Measurements from ENCODE around the gene PCDHGC5. TPM values are rescaled to one million over a fixed set of nuclear protein-coding genes. Genes with fewer than 3 reads are reported as not detected.

Gene PCDHGC5
- total RNA-seq, 4 donors from 2014 or later, result 1.1 to 1.7 (median 1.7) TPM

- intact Hi-C loops (cut with DNase I; ENCODE audit: low total_unique reads), result no loop called here
- no peak for DNase-seq (ENCODE audit: low spot score in 2 of 2)
- TF ChIP-seq POLR2A (IDR thresholded peaks at IDR 0.05), result no peak
- TF ChIP-seq CTCF (IDR thresholded peaks at IDR 0.05), result no peak
- H3K4me3 ChIP-seq (ENCODE audit: low read depth, poor library complexity, severe bottlenecking), result no peak overlapping the region
- 67 to 69% methylated on average over 7 of the region's 7 CpGs for WGBS, 2 donors
Measured at GRCh38 chr5:141525653-141526052, 36.8 kb downstream of the PCDHGC5 start.

GRCh38 chr5:141527426-141527825, 38.5 kb downstream of the PCDHGC5 start:
- intact Hi-C loops (cut with DNase I; ENCODE audit: low total_unique reads), result no loop called here
- peak in 1 of 2 donors; percentile 3 for DNase-seq (ENCODE audit: low spot score in 2 of 2)
- TF ChIP-seq POLR2A (IDR thresholded peaks at IDR 0.05), result no peak
- TF ChIP-seq CTCF (IDR thresholded peaks at IDR 0.05), result no peak
- WGBS, 2 donors, result 52 to 65% methylated on average over 1 of the region's 1 CpG
- no peak overlapping the region for H3K4me3 ChIP-seq (ENCODE audit: low read depth, poor library complexity, severe bottlenecking)

GRCh38 chr5:141528291-141528984, 39.6 kb downstream of the PCDHGC5 start:
- DNase-seq (ENCODE audit: low spot score in 2 of 2), result peak in 1 of 2 donors; percentile 40
- intact Hi-C loops (cut with DNase I; ENCODE audit: low total_unique reads), result no loop called here
- no peak overlapping the region for H3K4me3 ChIP-seq (ENCODE audit: low read depth, poor library complexity, severe bottlenecking)
- TF ChIP-seq CTCF (IDR thresholded peaks at IDR 0.05) (no peak), POLR2A (IDR thresholded peaks at IDR 0.05) (no peak)
- 36 to 39% methylated on average over 11 of the region's 11 CpGs for WGBS, 2 donors

- DNase-seq (ENCODE audit: low spot score in 2 of 2), result peak in 1 of 2 donors; percentile 32
- no peak for TF ChIP-seq POLR2A (IDR thresholded peaks at IDR 0.05)
- no peak for TF ChIP-seq CTCF (IDR thresholded peaks at IDR 0.05)
- 36 to 57% methylated on average over 5 of the region's 5 CpGs for WGBS, 2 donors
- no peak overlapping the region for H3K4me3 ChIP-seq (ENCODE audit: low read depth, poor library complexity, severe bottlenecking)
- intact Hi-C loops (cut with DNase I; ENCODE audit: low total_unique reads), result no loop called here
Measured at GRCh38 chr5:141529002-141529401, 40.1 kb downstream of the PCDHGC5 start.

- DNase-seq (ENCODE audit: low spot score in 2 of 2), result peak in 1 of 2 donors; percentile 13
- no peak overlapping the region for H3K4me3 ChIP-seq (ENCODE audit: low read depth, poor library complexity, severe bottlenecking)
- WGBS, 2 donors, result 95 to 96% methylated on average over 7 of the region's 7 CpGs
- TF ChIP-seq CTCF (IDR thresholded peaks at IDR 0.05) (no peak), POLR2A (IDR thresholded peaks at IDR 0.05) (no peak)
- intact Hi-C loops (cut with DNase I; ENCODE audit: low total_unique reads), result no loop called here
Measured at GRCh38 chr5:141529873-141530272, 41.0 kb downstream of the PCDHGC5 start.

GRCh38 chr5:141532726-141533125, 43.8 kb downstream of the PCDHGC5 start:
- WGBS, 2 donors, result 98 to 100% methylated on average over 1 of the region's 1 CpG
- no peak for DNase-seq (ENCODE audit: low spot score in 2 of 2)
- no peak for TF ChIP-seq POLR2A (IDR thresholded peaks at IDR 0.05)
- TF ChIP-seq CTCF (IDR thresholded peaks at IDR 0.05), result no peak
- intact Hi-C loops (cut with DNase I; ENCODE audit: low total_unique reads), result no loop called here
- no peak overlapping the region for H3K4me3 ChIP-seq (ENCODE audit: low read depth, poor library complexity, severe bottlenecking)

Data from lower leg skin (tissue), 4 donors.